Putamen (tissue), 1 donor: Measurements from ENCODE around the gene OR2T3.
"Not testable (repeated sequence)": the region's sequence is repeated elsewhere in the genome, so short reads cannot be mapped to it uniquely, and the experiment has no call there.

Source experiments
- DNase-seq: peaks from one replicate; pipeline ENCODE4 v3.0.0-alpha.2; 2016; ENCODE audit warnings: low spot score

Gene OR2T3

DNA sequence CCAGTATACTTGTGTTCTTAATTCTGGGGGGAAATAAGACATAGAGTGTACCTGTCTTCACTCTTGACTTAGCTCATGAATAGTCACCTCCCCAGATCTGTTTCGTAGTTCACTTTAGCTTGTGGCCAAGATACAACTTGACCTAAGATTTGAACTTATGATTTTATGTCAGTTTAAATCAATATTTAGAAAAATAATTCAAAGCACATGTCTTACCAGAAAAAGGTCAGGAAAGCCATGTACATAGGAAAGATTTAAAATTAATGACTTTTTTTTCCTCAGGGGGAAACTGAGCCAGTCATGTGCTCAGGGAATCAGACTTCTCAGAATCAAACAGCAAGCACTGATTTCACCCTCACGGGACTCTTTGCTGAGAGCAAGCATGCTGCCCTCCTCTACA is at the start of gene OR2T3:
Gene OR2T3, plus strand, starts transcription at position 301 of the 400 bp plus-strand sequence. Its CDS starts 0 bp downstream, at position 301.
- not testable (repeated sequence) for DNase-seq

DNA sequence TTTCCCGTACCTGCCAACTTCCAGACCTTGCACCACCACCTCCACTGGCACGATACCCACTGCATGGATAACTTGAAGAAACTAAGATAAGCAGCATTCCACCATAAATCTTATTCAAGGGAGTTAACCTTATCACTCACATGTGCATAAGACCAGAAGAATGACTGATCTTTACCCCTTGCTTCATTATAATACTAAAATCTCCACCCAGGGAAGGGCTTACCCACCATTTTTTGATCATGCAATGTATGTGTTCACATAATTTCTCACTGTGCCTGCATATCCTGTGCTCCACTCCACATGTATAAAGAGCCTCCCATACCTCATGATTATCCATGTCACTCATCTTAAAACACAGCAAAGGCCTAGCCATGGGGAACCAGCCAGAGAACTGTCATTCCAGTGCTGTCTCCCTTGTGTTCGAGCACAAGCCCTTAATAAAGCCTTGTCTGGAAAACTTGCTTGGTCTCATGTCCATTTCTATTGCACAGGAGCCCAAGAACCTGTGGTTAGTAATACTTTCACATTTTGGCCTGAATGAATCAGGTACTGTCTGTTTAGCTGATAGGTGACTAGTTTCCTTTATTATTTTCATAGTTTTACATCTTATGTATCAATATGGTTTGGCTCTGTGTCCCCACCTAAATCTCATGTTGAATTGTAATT is 45.5 kb upstream of the OR2T3 start:
- DNase-seq = not testable (repeated sequence)

DNA sequence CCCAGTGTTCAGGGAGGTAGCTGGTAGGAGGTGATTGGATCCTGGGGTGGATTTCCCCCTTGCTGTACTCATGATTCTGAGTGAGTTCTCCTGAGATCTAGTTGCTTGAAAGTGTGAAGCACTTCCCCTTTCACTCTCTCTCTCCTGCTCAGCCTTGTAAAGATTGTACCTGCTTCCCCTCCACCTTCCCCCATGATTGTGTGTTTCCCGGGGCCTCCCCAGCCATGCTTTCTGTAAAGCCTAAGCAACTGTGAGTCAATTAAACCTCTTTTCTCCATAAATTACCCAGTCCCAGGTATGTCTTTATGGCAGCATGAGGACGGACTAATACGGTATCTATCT is 45.0 kb upstream of the OR2T3 start:
- not testable (repeated sequence) for DNase-seq

DNA sequence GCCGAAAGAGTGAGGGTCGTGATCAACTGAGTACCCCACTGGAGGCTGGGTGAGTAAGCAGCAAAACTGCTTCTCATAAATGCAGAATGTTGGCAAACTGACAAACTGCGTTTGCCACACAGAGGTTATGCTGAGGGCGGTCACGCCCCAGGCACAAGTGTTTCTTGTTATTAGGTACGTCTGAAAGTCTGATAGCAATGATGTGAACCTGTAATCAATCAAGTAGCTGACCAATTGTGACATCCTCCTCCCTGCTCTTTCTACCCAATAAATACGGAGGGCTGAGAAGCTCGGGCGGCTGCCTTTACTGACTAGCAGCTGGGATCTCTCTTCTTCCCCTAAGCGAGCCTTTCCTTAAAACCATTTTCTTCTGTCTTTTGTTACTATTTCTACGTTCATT is 41.5 kb upstream of the OR2T3 start:
- DNase-seq = not testable (repeated sequence)

DNA sequence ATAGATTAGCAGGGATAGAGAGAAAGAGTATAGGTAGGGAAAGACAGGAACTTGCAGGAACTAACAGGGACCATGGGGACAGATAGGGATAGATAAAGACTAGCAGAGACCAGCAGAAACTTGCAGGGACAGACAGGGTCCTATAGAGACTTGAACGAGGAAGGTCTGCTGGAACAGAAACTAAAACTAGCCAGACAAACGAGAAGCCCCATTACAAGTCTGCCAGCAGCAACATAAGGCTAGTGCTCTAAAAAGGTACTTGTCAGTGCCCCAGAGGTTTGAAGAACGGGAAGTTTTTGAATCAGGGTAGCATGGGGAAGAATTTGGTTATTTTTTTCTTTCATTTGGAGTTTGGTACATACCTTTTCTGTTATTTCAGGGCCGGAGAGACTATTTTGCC is 41.0 kb upstream of the OR2T3 start:
- not testable (repeated sequence) for DNase-seq

DNA sequence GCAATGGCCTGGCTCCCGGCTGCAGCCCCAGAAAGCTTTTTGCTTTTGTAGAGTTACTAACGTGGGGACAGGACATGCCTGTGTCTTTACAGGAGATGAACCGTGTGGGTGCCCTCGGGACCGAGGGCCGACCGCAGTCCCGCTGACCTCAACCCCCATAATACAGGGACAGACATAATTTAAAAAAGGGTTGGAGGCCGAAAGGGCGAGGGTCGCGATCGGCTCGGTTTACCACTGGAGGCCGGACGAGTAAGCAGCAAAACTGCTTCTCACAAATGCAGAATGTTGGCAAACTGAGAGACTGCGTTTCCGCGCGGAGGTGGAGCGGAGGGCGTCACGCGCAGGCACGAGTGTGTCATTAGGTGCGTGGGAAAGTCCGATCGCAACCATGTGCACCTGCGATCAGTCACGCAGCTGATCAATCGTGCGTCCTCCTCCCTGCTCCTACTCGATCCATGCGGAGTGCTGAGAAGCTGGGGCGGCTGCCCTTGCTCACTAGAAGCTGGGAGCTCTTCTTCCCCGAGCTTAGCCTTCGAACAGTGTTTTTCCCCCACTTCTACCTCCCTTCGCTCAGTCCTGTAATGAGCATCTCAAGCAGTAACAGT is 39.2 kb upstream of the OR2T3 start:
- not testable (repeated sequence) for DNase-seq

GRCh38 chr1:248434913-248435312 is 38.2 kb upstream of the OR2T3 start:
- not testable (repeated sequence) for DNase-seq

DNA sequence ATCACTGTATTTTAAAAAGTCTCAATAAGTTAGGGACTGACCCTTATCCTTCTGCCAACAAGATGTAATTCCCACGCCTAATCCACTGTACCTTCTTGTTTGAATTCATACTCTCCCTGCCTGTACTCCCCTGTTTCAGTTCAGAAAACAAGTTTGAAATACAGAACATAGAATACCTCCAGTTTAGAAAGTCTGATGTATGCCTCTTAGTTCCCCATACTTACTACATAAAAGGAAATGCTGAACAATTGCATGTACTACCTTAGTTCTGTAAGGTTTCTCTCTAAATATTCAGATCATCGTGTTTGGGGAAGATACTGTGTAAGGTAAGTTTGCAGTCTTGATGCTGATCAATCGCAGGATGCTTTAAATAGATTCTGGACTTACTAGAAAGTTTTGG is 36.8 kb upstream of the OR2T3 start:
- not testable (repeated sequence) for DNase-seq

- not testable (repeated sequence) for DNase-seq
Observed at GRCh38 chr1:248438668-248439067, 34.5 kb upstream of the OR2T3 start.

- DNase-seq = not testable (repeated sequence)
Observed at GRCh38 chr1:248439283-248439682, 33.9 kb upstream of the OR2T3 start.

DNA sequence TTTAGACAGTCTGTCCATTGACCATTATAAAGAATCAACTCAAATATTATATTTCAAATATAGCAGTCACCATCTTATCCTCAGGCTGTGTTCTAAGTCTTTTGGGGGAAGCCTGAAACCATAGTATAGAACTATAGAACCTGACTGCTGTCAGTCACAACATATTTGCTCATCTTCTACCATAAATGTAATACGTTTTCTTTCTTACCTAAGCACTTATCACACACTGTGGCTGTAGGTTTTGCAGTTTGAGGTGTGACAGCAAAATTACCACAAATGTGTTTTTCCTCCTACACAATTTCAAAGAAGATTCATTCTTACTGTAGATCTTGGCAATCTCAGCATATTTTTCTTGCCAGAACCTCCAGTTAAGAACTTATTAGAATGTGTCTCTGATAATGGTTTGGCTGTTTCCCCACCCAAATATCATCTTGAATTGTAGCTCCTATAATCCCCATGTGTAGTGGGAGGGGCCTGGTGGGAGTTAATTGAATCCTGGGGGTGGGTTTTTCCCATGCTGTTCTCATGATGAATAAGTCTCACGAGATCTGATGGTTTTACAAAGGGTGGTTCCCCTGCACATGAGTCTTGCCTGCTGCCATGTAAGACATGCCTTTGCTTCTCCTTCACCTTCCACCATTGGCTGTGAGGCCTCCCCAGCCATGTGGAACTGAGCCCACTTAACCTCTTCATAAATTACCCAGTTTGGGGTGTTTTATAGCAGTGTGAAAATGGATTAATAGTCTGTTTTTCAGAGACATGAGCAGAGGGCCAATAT is 30.5 kb upstream of the OR2T3 start:
- not testable (repeated sequence) for DNase-seq

DNA sequence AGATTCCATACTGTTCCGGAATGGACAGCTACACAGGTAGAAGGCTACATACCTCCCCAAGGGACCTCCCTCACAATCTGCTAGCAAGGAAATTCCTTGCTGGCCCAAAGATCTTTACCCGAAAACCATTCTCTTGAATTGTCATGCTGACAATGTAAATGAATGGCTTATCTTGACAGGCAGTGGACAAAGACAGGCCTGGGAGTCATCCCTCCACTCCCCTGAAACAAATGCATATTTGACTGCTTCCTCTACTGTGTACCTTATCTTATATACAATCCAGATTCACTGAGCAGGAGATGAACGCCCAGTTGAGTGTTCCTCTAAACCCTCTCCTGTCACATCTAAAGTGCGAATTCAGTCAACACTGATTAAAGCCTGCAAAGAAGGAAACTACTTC is 28.5 kb upstream of the OR2T3 start:
- not testable (repeated sequence) for DNase-seq

DNA sequence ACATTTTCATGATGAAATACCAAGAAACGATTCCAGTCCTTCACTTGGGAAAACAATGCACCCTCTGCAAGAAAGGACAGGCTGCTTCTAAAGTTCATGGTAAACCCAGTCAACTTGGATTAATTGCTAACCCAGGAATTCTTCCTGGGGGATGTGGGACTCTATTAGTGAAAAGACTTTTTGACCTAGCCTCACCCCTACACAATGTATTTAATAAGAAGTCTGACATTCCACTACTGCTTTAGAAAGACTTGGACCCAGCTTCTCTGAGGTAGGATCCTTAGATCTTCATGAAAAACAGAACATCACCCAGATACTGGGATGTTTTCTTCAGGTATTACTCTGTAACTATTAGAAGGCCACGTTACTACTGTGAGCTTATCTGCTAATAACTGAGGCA is 27.8 kb upstream of the OR2T3 start, which contains the start of gene OR2T2:
Gene OR2T2, plus strand, starts transcription at position 239 of the 400 bp plus-strand sequence. CDS start 7,161 bp downstream, outside the sequence.
- DNase-seq = not testable (repeated sequence)

DNA sequence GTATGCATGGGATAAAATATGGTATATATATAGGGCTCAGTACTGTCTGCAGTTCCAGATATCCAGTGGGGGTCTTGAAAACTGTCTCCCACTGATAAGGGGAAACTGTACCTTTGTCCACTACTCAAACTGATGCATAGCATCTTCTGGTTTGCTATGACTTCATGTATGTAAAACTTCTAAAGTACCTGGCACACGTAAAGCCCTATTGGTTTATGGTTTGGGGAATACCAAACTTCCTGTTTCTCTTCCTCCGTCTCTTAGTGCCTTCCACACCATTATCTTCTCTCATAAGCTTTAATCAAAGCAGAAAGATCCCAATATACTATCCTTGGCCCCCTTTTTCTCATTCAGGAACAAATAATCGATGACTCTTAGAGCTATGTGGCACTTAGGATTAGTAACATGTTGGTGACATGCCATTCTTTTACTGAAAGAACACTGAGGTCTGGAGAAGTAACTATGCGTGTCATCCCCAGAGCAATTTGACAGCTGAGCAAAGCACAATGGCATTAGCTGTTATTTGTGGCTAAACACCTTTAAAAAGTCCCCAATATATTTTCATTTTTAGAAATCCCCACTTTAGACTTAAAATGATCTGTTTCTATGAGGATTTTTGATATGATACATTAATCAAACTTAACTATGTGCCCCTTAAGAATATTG is 24.6 kb upstream of the OR2T3 start:
- DNase-seq = not testable (repeated sequence)

GRCh38 chr1:248449821-248450465 is 23.2 kb upstream of the OR2T3 start:
- not testable (repeated sequence) for DNase-seq

DNA sequence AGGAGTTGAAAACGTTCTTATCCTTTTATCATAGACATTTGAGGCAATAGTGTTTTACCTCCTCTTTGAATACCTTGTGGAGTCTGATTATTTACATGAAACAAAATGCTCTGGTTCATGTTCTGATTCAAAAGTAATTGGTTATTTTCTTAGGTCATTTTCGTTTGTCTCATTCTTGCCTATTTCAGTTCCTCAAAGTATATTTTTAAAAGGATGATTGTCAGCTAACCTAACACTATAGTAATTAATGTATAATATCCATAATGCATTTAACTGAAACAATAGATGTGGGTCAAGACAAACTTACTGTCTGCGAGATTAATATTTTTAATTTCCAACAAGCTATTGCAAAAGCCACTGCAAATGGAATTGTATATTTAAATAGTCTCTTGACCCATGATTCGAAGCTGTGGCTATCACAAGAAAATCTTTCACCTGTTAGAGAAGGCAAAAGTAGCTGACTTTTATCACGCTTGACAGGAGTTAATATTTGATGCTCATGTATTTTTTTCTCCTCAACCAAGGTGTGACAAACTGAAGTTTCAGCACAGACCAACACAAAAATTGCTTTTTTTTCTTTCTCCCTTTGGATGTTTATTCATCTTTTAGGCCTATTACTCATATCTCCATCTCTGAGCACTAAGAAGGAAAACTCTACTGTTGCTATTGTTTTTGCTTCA is 22.5 kb upstream of the OR2T3 start:
- DNase-seq = not testable (repeated sequence)

GRCh38 chr1:248453619-248454018 is 19.5 kb upstream of the OR2T3 start:
- DNase-seq = not testable (repeated sequence)

DNA sequence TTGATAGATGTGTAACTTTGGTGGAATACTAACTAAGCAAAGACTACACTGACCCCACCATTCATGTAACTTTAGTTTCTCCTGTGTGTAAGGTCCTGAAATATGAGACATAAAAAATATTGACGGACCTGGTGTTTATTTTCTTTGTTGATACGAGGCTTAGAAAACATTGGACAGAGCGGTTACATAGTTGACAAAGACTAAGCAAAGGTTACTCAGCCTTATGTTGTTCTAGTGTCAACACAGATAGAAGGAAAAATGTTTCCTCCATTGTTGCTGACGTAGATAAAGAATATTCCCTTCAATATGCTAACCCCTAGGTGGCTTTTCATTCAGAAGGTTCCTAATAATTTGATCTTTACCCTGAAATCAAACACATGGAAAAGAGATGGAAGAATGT is 18.1 kb upstream of the OR2T3 start:
- DNase-seq = not testable (repeated sequence)

DNA sequence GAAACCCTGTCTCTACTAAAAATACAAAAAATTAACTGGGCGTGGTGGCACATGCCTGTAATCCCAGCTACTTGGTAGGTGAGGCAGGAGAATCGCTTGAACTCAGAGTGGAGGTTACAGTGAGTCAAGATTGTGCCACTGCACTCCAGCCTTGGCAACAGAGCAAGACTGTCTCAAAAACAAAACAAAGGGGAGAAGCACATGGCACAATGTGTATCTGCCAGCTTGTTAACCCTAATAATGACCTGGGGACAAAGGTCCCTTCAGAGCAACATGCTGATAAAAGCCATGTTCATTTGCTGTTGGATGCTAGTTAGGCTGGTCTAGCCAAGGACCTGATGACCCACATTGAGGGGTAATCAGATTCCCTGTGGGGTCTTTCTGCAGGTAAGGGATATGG is 16.5 kb upstream of the OR2T3 start:
- DNase-seq = not testable (repeated sequence)

DNA sequence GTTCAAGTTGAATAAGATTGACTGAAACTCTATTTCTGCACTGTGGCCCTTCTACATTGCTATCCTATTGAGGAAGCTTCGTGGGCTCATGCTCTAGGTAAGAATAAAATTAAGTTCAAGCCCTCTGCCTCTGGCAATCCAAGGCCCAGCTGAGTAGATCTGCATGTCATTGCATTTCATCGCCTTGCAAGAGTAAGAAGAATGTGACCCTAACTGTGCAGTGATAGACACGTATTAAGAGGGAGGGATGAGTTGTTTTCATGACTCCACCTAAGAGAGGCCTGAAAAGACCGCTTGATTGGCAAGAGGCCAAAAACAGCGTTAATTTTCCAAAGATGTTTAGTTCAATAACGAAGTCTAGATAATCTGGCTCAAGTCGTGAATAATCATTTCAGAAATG is 14.0 kb upstream of the OR2T3 start:
- not testable (repeated sequence) for DNase-seq

DNA sequence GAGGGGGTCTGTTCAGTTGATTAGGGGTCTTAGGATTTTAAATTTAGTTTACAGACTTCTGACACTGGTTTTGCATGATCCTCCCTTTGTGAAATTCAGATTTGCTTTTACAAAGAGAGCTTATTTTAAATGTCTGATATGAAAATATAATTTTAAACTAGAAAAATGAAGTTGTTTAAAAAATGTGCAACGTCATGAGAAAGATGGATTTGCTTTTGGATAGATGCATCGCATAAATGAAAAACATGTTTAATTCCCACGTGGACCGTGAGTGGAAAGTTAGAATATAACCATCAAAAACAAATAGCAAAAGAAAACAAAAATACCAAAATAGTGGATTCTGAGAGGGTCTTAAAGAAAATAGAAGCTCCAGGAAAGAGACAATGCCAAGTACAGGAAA is 2.0 kb upstream of the OR2T3 start:
- DNase-seq = no peak
